Measurements from ENCODE around the gene ELP1. TPM values are rescaled to one million over a fixed set of nuclear protein-coding genes. Genes with fewer than 3 reads are reported as not detected.

Gene ELP1
- total RNA-seq, 1 donor from 2014 or later, result 20.7 TPM

- no peak overlapping the region for H2AFZ ChIP-seq (ENCODE audit: low read depth, low read length)
- H3K27ac Mint-ChIP-seq (ENCODE audit: unreplicated experiment), result no peak overlapping the region
- FAIRE-seq, result no peak
- no peaks in the 10 kb centered on the region for H3K9me3 Mint-ChIP-seq (ENCODE audit: unreplicated experiment)
- H3K4me3 ChIP-seq (ENCODE audit: insufficient read depth, low read depth, low read length), result no peak overlapping the region
- H3K4me3 Mint-ChIP-seq (ENCODE audit: unreplicated experiment), result no peak overlapping the region
- no peaks in the 10 kb centered on the region for H4K20me1 ChIP-seq (ENCODE audit: insufficient read depth, low read length)
- H3K27me3 ChIP-seq (ENCODE audit: insufficient read depth, low read length), result no peaks in the 10 kb centered on the region
- H3K79me2 ChIP-seq (ENCODE audit: insufficient read depth, low read length), result peaks cover 26% of the 10 kb centered on the region
- no peaks in the 10 kb centered on the region for H3K9me3 ChIP-seq (ENCODE audit: insufficient read depth, low read depth, low read length)
- no peak overlapping the region for H3K4me2 ChIP-seq (ENCODE audit: low read length)
- H3K9ac ChIP-seq (ENCODE audit: low read length), result no peak overlapping the region
- H3K36me3 ChIP-seq (ENCODE audit: insufficient read depth, low read length), result peaks cover 29% of the 10 kb centered on the region
- no peak overlapping the region for H3K27ac ChIP-seq (ENCODE audit: low read depth, low read length)
- TF ChIP-seq EZH2 (IDR thresholded peaks at IDR 0.05; ENCODE audit: insufficient read depth, low read length), result no peak
- TF ChIP-seq CTCF (IDR thresholded peaks at IDR 0.05; ENCODE audit: insufficient read depth, low read depth, low read length), result no peak
- peaks cover 5% of the 10 kb centered on the region for H3K4me1 ChIP-seq (ENCODE audit: insufficient read depth, low read length)
- peaks cover 3% of the 10 kb centered on the region for H3K4me1 Mint-ChIP-seq (ENCODE audit: low read depth, unreplicated experiment)
- DNase-seq (ENCODE audit: low read depth), result no peak
- peaks cover 2% of the 10 kb centered on the region for H3K36me3 Mint-ChIP-seq (ENCODE audit: low read depth, unreplicated experiment)
- no peaks in the 10 kb centered on the region for H3K27me3 Mint-ChIP-seq (ENCODE audit: low read depth, unreplicated experiment)
Measured at GRCh38 chr9:108937561-108938305, 3.8 kb upstream of the ELP1 start.

- Histone ChIP-seq H2AFZ (ENCODE audit: low read depth, low read length) (peak within 1 kb of the TSS; percentile 92), H3K27ac (ENCODE audit: low read depth, low read length) (peak within 1 kb of the TSS; percentile 81), H3K4me3 (ENCODE audit: insufficient read depth, low read depth, low read length) (peak within 1 kb of the TSS; percentile 93), H3K4me2 (ENCODE audit: low read length) (peak within 1 kb of the TSS; percentile 94), H3K9me3 (ENCODE audit: insufficient read depth, low read depth, low read length) (no peaks in the 10 kb centered on the region), H3K36me3 (ENCODE audit: insufficient read depth, low read length) (peaks cover 8% of the 10 kb centered on the region), H3K79me2 (ENCODE audit: insufficient read depth, low read length) (peaks cover 39% of the 10 kb centered on the region), H3K27me3 (ENCODE audit: insufficient read depth, low read length) (no peaks in the 10 kb centered on the region), H3K4me1 (ENCODE audit: insufficient read depth, low read length) (peaks cover 5% of the 10 kb centered on the region), H3K9ac (ENCODE audit: low read length) (peak within 1 kb of the TSS; percentile 92), H4K20me1 (ENCODE audit: insufficient read depth, low read length) (no peaks in the 10 kb centered on the region)
- peak within 1 kb of the TSS; percentile 93 for H3K27ac Mint-ChIP-seq (ENCODE audit: unreplicated experiment)
- TF ChIP-seq CTCF (IDR thresholded peaks at IDR 0.05; ENCODE audit: insufficient read depth, low read depth, low read length) (no peak), EZH2 (IDR thresholded peaks at IDR 0.05; ENCODE audit: insufficient read depth, low read length) (no peak)
- peaks cover 4% of the 10 kb centered on the region for H3K36me3 Mint-ChIP-seq (ENCODE audit: low read depth, unreplicated experiment)
- H3K4me1 Mint-ChIP-seq (ENCODE audit: low read depth, unreplicated experiment), result peaks cover 4% of the 10 kb centered on the region
- peak; percentile 68 for DNase-seq (ENCODE audit: low read depth)
- H3K27me3 Mint-ChIP-seq (ENCODE audit: low read depth, unreplicated experiment), result no peaks in the 10 kb centered on the region
- H3K9me3 Mint-ChIP-seq (ENCODE audit: unreplicated experiment), result no peaks in the 10 kb centered on the region
- FAIRE-seq, result no peak
- H3K4me3 Mint-ChIP-seq (ENCODE audit: unreplicated experiment), result peak within 1 kb of the TSS; percentile 99
Measured at GRCh38 chr9:108934323-108934893, 484 bp upstream of the ELP1 start, which contains the start of gene ABITRAM. ABITRAM (plus strand) TSS chr9:108934400; CDS start chr9:108934487, 87 bp downstream.
